Ovary (tissue), 3 donors: ENCODE results near the gene PFKP.

Experiments used
- EP300 ChIP-seq: sonication (generic); formaldehyde crosslinking; IDR thresholded peaks from one replicate; pipeline ENCODE4 v1.6.1; 2017; ENCODE audit warnings: antibody characterized with exemption
- POLR2A ChIP-seq: fragments of 450-650 bp; IDR thresholded peaks from one replicate; pipeline ENCODE4 v1.6.1; 2017; ENCODE audit warnings: antibody characterized with exemption, mild to moderate bottlenecking, moderate library complexity
- TF ChIP-seq, protein P1 (sequence below), 3 donors: fragments of 450-650 bp in 2 of 3; fragments of 200-600 bp in 1 of 3; IDR thresholded peaks; one replicate each; pipeline versions ENCODE4 v1.5.1 to v1.8.0; 2016 to 2022; ENCODE audit warnings: antibody characterized with exemption in 3 of 3, mild to moderate bottlenecking in 1 of 3
- donor health status: DM: no; HTN: no; CAD: no.

DNA sequence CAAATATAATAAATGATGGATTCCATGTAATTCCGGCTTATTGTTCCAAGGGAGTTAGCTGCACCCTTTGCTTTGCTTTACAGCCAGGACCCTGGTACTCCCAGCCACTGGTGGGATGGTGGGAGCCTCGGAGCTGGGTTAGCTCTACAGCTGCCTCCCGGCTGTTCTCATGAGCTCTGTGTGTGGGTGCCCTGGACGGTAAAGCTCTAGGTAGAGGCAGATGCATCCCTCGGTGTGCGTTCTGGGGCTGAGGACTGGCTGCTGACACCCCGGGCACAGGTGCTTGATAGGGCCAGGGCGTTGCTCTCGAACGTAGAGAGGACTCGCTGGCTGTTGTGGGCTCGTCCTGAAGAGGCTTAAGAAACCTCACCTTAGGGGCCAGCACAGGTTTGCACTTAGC lies 50.1 kb downstream of the PFKP start:
- TF ChIP-seq, protein P1, sequence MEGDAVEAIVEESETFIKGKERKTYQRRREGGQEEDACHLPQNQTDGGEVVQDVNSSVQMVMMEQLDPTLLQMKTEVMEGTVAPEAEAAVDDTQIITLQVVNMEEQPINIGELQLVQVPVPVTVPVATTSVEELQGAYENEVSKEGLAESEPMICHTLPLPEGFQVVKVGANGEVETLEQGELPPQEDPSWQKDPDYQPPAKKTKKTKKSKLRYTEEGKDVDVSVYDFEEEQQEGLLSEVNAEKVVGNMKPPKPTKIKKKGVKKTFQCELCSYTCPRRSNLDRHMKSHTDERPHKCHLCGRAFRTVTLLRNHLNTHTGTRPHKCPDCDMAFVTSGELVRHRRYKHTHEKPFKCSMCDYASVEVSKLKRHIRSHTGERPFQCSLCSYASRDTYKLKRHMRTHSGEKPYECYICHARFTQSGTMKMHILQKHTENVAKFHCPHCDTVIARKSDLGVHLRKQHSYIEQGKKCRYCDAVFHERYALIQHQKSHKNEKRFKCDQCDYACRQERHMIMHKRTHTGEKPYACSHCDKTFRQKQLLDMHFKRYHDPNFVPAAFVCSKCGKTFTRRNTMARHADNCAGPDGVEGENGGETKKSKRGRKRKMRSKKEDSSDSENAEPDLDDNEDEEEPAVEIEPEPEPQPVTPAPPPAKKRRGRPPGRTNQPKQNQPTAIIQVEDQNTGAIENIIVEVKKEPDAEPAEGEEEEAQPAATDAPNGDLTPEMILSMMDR (IDR thresholded peaks at IDR 0.05): no peak
- no peak for TF ChIP-seq POLR2A
- TF ChIP-seq EP300: no peak
